Measurements from ENCODE around the gene SYTL2.

DNA sequence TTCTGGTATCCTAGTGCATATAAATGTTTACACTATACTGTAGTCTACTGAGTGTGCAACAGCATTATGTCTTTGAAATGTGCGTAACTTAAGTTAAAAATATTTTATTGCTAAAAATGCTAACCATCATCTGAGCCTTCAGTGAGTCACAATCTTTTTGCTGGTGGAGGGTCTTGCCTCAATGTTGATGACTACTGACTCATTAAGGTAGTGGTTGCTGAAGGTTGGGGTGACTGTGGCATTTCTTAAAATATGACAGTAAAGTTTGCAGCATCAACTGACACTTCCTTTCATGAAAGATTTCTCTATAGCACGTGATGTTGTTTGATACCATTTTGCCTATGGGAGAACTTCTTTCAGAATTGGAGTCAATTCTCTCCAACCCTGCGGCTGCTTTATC, 137.5 kb downstream of the SYTL2 start:
- TF ChIP-seq, protein P1, sequence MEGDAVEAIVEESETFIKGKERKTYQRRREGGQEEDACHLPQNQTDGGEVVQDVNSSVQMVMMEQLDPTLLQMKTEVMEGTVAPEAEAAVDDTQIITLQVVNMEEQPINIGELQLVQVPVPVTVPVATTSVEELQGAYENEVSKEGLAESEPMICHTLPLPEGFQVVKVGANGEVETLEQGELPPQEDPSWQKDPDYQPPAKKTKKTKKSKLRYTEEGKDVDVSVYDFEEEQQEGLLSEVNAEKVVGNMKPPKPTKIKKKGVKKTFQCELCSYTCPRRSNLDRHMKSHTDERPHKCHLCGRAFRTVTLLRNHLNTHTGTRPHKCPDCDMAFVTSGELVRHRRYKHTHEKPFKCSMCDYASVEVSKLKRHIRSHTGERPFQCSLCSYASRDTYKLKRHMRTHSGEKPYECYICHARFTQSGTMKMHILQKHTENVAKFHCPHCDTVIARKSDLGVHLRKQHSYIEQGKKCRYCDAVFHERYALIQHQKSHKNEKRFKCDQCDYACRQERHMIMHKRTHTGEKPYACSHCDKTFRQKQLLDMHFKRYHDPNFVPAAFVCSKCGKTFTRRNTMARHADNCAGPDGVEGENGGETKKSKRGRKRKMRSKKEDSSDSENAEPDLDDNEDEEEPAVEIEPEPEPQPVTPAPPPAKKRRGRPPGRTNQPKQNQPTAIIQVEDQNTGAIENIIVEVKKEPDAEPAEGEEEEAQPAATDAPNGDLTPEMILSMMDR (IDR thresholded peaks at IDR 0.05): no peak
- TF ChIP-seq POLR2AphosphoS5 (IDR thresholded peaks at IDR 0.05; ENCODE audit: insufficient read depth in 1 of 2, low read depth in 1 of 2): no peak

Data from vagina (tissue), 2 donors.